Measurements from ENCODE around the gene NXT1.

NXT1 gene

GRCh38 chr20:23393996-23394775, 43.6 kb downstream of the NXT1 start:
- no peak for DNase-seq

GRCh38 chr20:23396950-23397627, 46.5 kb downstream of the NXT1 start:
- DNase-seq = no peak

DNA sequence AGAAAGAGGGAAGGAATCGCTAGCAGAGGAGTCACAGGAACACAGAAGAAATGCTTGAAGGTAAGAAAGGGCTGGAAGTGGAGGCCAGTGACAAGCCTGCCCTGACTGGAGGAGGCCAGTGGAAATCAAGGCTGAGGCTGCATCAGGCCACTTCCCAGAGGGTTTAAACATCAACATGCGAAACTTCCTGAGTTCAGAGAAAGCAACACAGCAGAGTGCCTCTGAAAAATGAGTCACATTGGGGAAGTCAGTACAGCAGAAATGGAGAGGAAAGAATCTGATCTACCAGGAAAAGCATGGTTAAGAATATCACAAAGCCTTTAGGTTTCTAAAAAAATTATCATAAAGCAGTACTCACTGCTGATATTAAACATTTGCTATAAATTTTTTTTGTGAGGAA, 47.4 kb downstream of the NXT1 start:
- no peak for DNase-seq

- DNase-seq = peak; percentile 43 to 51
Observed at GRCh38 chr20:23399568-23400241, 49.1 kb downstream of the NXT1 start.

GRCh38 chr20:23401051-23401450, 50.5 kb downstream of the NXT1 start:
- DNase-seq = no peak

- DNase-seq = no peak
Observed at GRCh38 chr20:23403751-23404150, 53.2 kb downstream of the NXT1 start.

- no peak for DNase-seq
Observed at GRCh38 chr20:23404196-23404595, 53.6 kb downstream of the NXT1 start.
